ENCODE results near the gene CEBPZOS. TPM values are rescaled to one million over a fixed set of nuclear protein-coding genes. Genes with fewer than 3 reads are reported as not detected.
A peak's percentile ranks its signal among the peaks of the same experiment; 100 is the strongest.

Gene CEBPZOS
- total and polyA plus RNA-seq, 9 of the 15 experiments (the other 6 are each of a cell fraction or from before 2014, with no cell fraction given) = 21.7 to 64.8 (median 46.7) TPM

DNA sequence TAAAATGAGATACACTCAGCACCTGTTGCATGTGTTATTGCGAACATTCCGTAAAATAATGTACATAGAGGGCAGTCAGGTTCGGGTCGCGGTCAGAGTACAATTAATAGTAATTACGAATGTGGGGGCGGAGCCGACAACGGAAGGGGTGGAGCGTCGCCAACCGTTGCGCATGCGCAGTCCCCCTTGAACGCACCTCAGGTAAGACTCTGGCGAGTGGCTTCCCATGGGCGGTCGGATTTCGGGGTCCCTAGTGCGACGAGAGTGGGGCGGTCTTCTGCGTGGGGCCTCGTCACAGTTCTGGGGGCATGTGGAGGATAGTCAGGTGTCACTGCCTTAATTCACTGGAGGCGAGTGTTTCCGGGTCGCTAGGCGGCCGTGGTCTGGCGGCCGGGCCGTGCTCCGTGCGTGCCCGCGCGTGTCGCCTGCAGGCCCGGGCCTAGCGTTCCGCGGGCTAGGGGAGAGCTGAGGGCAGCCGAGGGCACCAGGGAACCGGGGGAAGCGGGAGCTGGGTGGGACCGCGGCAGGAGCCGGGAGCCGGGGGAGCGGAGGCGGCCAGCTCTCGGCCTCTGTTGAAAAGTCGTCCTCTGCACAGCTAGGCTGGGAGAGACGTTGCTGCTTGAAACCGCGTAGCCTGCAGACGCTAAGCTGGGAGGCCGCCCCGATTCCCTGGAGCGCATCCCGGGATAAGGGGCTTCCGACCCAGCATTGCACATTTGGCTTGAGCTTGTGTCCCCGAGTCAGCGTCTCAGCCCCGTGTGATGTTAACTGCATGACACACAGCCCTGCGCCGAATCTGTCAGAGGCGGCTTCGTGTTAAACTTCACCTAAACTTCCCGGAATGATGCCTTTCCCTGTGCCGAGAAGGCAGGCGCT lies at the start of gene CEBPZOS (continued):
- TF ChIP-seq, protein P1, sequence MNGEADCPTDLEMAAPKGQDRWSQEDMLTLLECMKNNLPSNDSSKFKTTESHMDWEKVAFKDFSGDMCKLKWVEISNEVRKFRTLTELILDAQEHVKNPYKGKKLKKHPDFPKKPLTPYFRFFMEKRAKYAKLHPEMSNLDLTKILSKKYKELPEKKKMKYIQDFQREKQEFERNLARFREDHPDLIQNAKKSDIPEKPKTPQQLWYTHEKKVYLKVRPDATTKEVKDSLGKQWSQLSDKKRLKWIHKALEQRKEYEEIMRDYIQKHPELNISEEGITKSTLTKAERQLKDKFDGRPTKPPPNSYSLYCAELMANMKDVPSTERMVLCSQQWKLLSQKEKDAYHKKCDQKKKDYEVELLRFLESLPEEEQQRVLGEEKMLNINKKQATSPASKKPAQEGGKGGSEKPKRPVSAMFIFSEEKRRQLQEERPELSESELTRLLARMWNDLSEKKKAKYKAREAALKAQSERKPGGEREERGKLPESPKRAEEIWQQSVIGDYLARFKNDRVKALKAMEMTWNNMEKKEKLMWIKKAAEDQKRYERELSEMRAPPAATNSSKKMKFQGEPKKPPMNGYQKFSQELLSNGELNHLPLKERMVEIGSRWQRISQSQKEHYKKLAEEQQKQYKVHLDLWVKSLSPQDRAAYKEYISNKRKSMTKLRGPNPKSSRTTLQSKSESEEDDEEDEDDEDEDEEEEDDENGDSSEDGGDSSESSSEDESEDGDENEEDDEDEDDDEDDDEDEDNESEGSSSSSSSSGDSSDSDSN (IDR thresholded peaks at IDR 0.05; ENCODE audit: borderline replicate concordance in 1 of 2, low read depth in 2 of 2, low read length in 2 of 2) = peak in 1 of 2 experiments; percentile 51; a peak in 1 of 4 replicates
- TF ChIP-seq DACH1 (IDR thresholded peaks at IDR 0.05; ENCODE audit: partially characterized antibody) (peak; percentile 42), CAMTA2 (CRISPR knock-in tag; conservative IDR thresholded peaks at IDR 0.05) (no peak), ZNF644 (tag; IDR thresholded peaks at IDR 0.05; ENCODE audit: low read depth) (no peak), ZNF134 (CRISPR knock-in tag; conservative IDR thresholded peaks at IDR 0.05) (no peak), MED1 (CRISPR knock-in tag; IDR thresholded peaks at IDR 0.05; ENCODE audit: borderline replicate concordance) (no peak), CEBPG (CRISPR knock-in tag; IDR thresholded peaks at IDR 0.05) (no peak), CEBPG (tag; conservative IDR thresholded peaks at IDR 0.05 in 1 of 2, IDR thresholded peaks at IDR 0.05 in 1 of 2) (no peak), ZNF282 (CRISPR knock-in tag; IDR thresholded peaks at IDR 0.05) (no peak), U2AF2 (optimal IDR thresholded peaks at IDR 0.05; ENCODE audit: low read depth, low read length) (no peak), ZZZ3 (IDR thresholded peaks at IDR 0.05) (no peak), BCL6 (CRISPR knock-in tag; IDR thresholded peaks at IDR 0.05) (no peak), EP400 (IDR thresholded peaks at IDR 0.05) (peak; percentile 81), ARHGAP35 (IDR thresholded peaks at IDR 0.05; ENCODE audit: partially characterized antibody) (no peak), KAT8 (IDR thresholded peaks at IDR 0.05; ENCODE audit: low read depth) (no peak), NFE2 (IDR thresholded peaks at IDR 0.05; ENCODE audit: low read depth) (no peak; the same call in 1 of the 2 replicates), NELFE (IDR thresholded peaks at IDR 0.05; ENCODE audit: insufficient read depth, insufficient read length) (no peak)
- TF ChIP-seq, protein P2, sequence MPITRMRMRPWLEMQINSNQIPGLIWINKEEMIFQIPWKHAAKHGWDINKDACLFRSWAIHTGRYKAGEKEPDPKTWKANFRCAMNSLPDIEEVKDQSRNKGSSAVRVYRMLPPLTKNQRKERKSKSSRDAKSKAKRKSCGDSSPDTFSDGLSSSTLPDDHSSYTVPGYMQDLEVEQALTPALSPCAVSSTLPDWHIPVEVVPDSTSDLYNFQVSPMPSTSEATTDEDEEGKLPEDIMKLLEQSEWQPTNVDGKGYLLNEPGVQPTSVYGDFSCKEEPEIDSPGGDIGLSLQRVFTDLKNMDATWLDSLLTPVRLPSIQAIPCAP (CRISPR knock-in tag; IDR thresholded peaks at IDR 0.05; ENCODE audit: borderline replicate concordance) = no peak
- TF ChIP-seq, protein P3, sequence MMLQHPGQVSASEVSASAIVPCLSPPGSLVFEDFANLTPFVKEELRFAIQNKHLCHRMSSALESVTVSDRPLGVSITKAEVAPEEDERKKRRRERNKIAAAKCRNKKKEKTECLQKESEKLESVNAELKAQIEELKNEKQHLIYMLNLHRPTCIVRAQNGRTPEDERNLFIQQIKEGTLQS (IDR thresholded peaks at IDR 0.05) = no peak
- TF ChIP-seq, protein P3 (CRISPR knock-in tag; conservative IDR thresholded peaks at IDR 0.05) = 0 out of 2 replicates have a peak, but pooled peaks have one; percentile 19
- TF ChIP-seq, protein P4, sequence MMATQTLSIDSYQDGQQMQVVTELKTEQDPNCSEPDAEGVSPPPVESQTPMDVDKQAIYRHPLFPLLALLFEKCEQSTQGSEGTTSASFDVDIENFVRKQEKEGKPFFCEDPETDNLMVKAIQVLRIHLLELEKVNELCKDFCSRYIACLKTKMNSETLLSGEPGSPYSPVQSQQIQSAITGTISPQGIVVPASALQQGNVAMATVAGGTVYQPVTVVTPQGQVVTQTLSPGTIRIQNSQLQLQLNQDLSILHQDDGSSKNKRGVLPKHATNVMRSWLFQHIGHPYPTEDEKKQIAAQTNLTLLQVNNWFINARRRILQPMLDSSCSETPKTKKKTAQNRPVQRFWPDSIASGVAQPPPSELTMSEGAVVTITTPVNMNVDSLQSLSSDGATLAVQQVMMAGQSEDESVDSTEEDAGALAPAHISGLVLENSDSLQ (IDR thresholded peaks at IDR 0.05) = no peak
- TF ChIP-seq, protein P5, sequence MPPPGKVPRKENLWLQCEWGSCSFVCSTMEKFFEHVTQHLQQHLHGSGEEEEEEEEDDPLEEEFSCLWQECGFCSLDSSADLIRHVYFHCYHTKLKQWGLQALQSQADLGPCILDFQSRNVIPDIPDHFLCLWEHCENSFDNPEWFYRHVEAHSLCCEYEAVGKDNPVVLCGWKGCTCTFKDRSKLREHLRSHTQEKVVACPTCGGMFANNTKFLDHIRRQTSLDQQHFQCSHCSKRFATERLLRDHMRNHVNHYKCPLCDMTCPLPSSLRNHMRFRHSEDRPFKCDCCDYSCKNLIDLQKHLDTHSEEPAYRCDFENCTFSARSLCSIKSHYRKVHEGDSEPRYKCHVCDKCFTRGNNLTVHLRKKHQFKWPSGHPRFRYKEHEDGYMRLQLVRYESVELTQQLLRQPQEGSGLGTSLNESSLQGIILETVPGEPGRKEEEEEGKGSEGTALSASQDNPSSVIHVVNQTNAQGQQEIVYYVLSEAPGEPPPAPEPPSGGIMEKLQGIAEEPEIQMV (tag; conservative IDR thresholded peaks at IDR 0.05; ENCODE audit: low read depth) = no peak
